OCI-LY7 (cell line): ENCODE measurements around the gene COPS3. TPM values are rescaled to one million over a fixed set of nuclear protein-coding genes. Genes with fewer than 3 reads are reported as not detected.

Experiments
- BruUV-seq: library from RNA; stranded (reverse); fragments of 400-500 nt; replicated peaks from 2 replicates; lab custom pipeline; 2021; lab: Mats Ljungman, UMichigan
- CTCF ChIA-PET: fragments of 300-600 bp; sonication (Branson Sonifier 250); formaldehyde crosslinking; loops from one replicate; lab custom pipeline; 2022; ENCODE audit warnings: antibody characterized with exemption; ENCODE audit not compliant: unreplicated experiment; lab: Charles Lee
- POLR2A ChIA-PET: fragments of 300-600 bp; sonication (Branson Sonifier 250); formaldehyde crosslinking; loops from one replicate; lab custom pipeline; 2022; ENCODE audit warnings: antibody characterized with exemption; lab: Charles Lee
- DNase-seq: peaks from one replicate; pipeline ENCODE4 v3.0.0-alpha.2; 2015; ENCODE audit warnings: low spot score
- H2AFZ ChIP-seq: fragments of 200-600 bp; sonication (generic), shearing (Covaris generic); 2 replicates; pipeline ENCODE4 v1.6.1; 2014; ENCODE audit warnings: mild to moderate bottlenecking, antibody characterized with exemption, low read length, moderate library complexity
- H3K27ac ChIP-seq: fragments of 200-600 bp; sonication (generic); 2 replicates; pipeline ENCODE4 v1.5.1; 2014; ENCODE audit warnings: mixed run types, low read depth, mild to moderate bottlenecking, moderate library complexity, low read length, inconsistent platforms; ENCODE audit not compliant: poor library complexity, severe bottlenecking
- H3K36me3 ChIP-seq: fragments of 200-600 bp; sonication (generic); 2 replicates; pipeline ENCODE4 v1.6.1; 2014; ENCODE audit warnings: mild to moderate bottlenecking, antibody characterized with exemption, low read length, moderate library complexity, mixed read lengths; ENCODE audit not compliant: insufficient read depth
- H3K4me1 ChIP-seq: fragments of 200-600 bp; sonication (generic); 2 replicates; pipeline ENCODE4 v1.5.1; 2014; ENCODE audit warnings: mild to moderate bottlenecking, low read length; ENCODE audit not compliant: insufficient read depth, poor library complexity, severe bottlenecking
- H3K4me2 ChIP-seq: fragments of 200-600 bp; sonication (generic); 2 replicates; pipeline ENCODE4 v1.6.1; 2014; ENCODE audit warnings: mild to moderate bottlenecking, low read length
- H3K4me3 ChIP-seq: fragments of 200-600 bp; sonication (generic); 2 replicates; pipeline ENCODE4 v1.5.1; 2014; ENCODE audit warnings: mild to moderate bottlenecking, low read depth, low read length; ENCODE audit not compliant: poor library complexity, severe bottlenecking
- H3K79me2 ChIP-seq: fragments of 200-600 bp; sonication (generic); 2 replicates; pipeline ENCODE4 v1.6.1; 2016; ENCODE audit warnings: low read depth, mild to moderate bottlenecking, low read length, moderate library complexity, mixed read lengths; ENCODE audit not compliant: insufficient read depth
- H3K9me2 ChIP-seq: fragments of 200-600 bp; sonication (generic); 2 replicates; pipeline ENCODE4 v1.6.1; 2016; ENCODE audit warnings: mild to moderate bottlenecking, low read length, mixed read lengths; ENCODE audit not compliant: insufficient read depth
- H3K9me3 ChIP-seq: fragments of 200-600 bp; sonication (generic); 2 replicates; pipeline ENCODE4 v1.6.1; 2014; ENCODE audit warnings: mild to moderate bottlenecking, mixed run types, low read length, mixed read lengths
- H4K20me1 ChIP-seq: fragments of 200-600 bp; sonication (generic); 2 replicates; pipeline ENCODE4 v1.6.1; 2014; ENCODE audit warnings: mild to moderate bottlenecking, antibody characterized with exemption, low read length, moderate library complexity, mixed read lengths; ENCODE audit not compliant: insufficient read depth
- CTCF ChIP-seq: fragments of 200-600 bp; sonication (generic); conservative IDR thresholded peaks from 2 replicates; pipeline ENCODE4 v1.5.1; 2014; ENCODE audit warnings: mild to moderate bottlenecking, antibody characterized with exemption, low read length, moderate library complexity, mixed read lengths
- EZH2phosphoT487 ChIP-seq: fragments of 200-600 bp; sonication (generic); IDR thresholded peaks from 2 replicates; pipeline ENCODE4 v1.6.1; 2018; ENCODE audit warnings: low read depth, borderline replicate concordance, mild to moderate bottlenecking, mixed run types, antibody characterized with exemption, low read length, moderate library complexity, mixed read lengths
- intact Hi-C: fragments of 100-400 bp; cut with micrococcal nuclease; formaldehyde crosslinking; loops from one replicate; pipeline ENCODE4 v1.10.0; 2022; ENCODE audit not compliant: unreplicated experiment
- total RNA-seq, 2 experiments: library from RNA; depleted of rRNA in 1 of 2; stranded (reverse); fragments of >200 nt in 1 of 2; shearing (Covaris generic) in 1 of 2; gene quantifications; 2 replicates each; pipeline ENCODE4 v1.2.3, GENCODE V29; 2014 to 2022

The COPS3 gene
- total RNA-seq, 2 experiments from 2014 or later = 83.9 to 113 TPM

DNA sequence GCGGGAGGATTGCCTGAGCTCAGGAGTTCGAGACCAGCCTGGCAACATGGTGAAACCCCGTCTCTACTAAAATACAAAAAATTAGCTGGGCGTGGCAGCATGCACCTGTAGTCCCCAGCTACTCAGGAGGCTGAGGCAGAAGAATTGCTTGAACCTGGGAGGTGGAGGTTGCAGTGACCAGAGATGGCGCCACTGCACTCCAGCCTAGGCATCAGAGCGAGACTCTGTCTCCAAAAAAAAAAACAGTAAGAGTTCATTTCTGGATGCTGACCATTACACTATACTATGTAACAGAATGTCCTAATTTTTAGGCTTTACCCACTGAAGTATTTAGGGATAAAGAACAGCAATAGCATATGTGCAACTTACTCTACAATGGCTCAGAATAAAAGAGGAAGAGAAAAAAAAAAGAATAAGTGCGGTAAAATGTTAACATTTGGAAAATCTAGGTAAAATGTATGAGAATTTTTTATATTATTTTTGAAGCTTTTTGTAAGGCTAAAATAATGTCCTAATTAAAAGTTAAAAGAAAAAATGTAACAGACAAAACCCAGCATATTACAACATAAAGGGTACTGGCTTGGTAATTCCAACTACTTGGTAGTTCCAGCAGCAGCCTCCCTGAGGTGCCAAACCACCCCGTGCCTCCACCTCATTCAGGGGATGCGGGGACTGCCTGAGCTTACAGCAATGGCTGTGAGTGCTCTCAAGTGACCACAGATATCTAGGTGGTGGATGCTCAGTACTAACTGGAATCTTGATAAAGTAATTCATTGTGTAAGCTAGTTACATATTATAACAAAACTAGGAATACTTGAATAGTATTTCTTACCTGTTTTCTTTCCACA is 10.9 kb downstream of the COPS3 start:
- BruUV-seq = no TSS peak
- peak; percentile 17 for DNase-seq
- POLR2A ChIA-PET = interaction anchor here (0.6 kb wide), 2 partner anchors 42 to 385 kb away, joined by 3 read pairs; no protein-coding TSS in a partner anchor

DNA sequence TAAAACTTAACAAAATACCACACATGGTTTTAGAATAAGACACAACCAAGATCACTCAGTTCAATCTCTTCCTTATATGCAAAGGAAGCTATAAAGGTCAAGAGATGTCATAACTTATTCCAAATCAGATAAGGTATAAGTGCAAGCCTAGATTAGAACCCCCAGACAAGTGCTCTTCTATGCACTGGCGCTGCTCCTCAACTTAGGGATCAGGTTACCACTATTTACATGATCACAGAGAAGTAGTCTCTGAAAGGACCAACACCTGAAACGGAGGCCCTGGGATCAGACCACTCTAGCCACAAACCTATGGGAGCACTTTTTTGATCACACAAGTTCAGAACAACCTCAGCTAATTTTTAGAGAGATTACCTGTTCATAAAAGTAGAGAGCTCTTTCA is 16.6 kb downstream of the COPS3 start:
- intact Hi-C loops = loop anchor here (10.0 kb wide), 1 partner anchor 50 kb away; no protein-coding TSS in a partner anchor
- H3K4me1 ChIP-seq = no peaks in the 10 kb centered on the region
- ChIA-PET POLR2A (no interaction called here), CTCF (no interaction called here)
- no peaks in the 10 kb centered on the region for H4K20me1 ChIP-seq
- no peaks in the 10 kb centered on the region for H3K9me2 ChIP-seq
- no peak for TF ChIP-seq CTCF
- no peak for TF ChIP-seq EZH2phosphoT487
- no peak overlapping the region for H3K4me2 ChIP-seq
- no peak overlapping the region for H3K27ac ChIP-seq
- no peak overlapping the region for H2AFZ ChIP-seq
- H3K79me2 ChIP-seq = no peaks in the 10 kb centered on the region
- peaks cover 94% of the 10 kb centered on the region for H3K36me3 ChIP-seq
- H3K9me3 ChIP-seq = no peaks in the 10 kb centered on the region
- BruUV-seq = no TSS peak
- H3K4me3 ChIP-seq = no peak overlapping the region
- no peak for DNase-seq

More for the DNA sequence above, 10.9 kb downstream of the COPS3 start:
- Histone ChIP-seq H2AFZ (no peak overlapping the region), H3K4me3 (no peak overlapping the region), H4K20me1 (peaks cover 8% of the 10 kb centered on the region; the same call in 1 of the 2 replicates), H3K4me1 (no peaks in the 10 kb centered on the region), H3K9me2 (no peaks in the 10 kb centered on the region), H3K27ac (no peak overlapping the region), H3K9me3 (no peaks in the 10 kb centered on the region), H3K79me2 (peaks cover 28% of the 10 kb centered on the region), H3K36me3 (peaks cover 96% of the 10 kb centered on the region), H3K4me2 (no peak overlapping the region)
- TF ChIP-seq EZH2phosphoT487 = no peak
- peak; percentile 75 for TF ChIP-seq CTCF
- CTCF ChIA-PET = interaction anchor here (0.6 kb wide), 1 partner anchor 96 kb away, joined by 3 read pairs; no protein-coding TSS in a partner anchor
- intact Hi-C loops = loop anchor here (10.0 kb wide), 1 partner anchor 45 kb away; no protein-coding TSS in a partner anchor

- intact Hi-C loops = no loop called here
- BruUV-seq = no TSS peak
- no peak overlapping the region for H3K4me2 ChIP-seq
- no peak overlapping the region for H2AFZ ChIP-seq
- POLR2A ChIA-PET = interaction anchor here (1.2 kb wide), 1 partner anchor 8 kb away, joined by 3 read pairs; no protein-coding TSS in a partner anchor
- no peak for DNase-seq
- TF ChIP-seq CTCF (no peak), EZH2phosphoT487 (no peak)
- no peaks in the 10 kb centered on the region for H3K9me2 ChIP-seq
- H3K36me3 ChIP-seq = peaks cover 89% of the 10 kb centered on the region
- no peak overlapping the region for H3K4me3 ChIP-seq
- H3K79me2 ChIP-seq = no peaks in the 10 kb centered on the region
- no peaks in the 10 kb centered on the region for H3K4me1 ChIP-seq
- CTCF ChIA-PET = no interaction called here
- H3K27ac ChIP-seq = no peak overlapping the region
- H4K20me1 ChIP-seq = no peaks in the 10 kb centered on the region
- H3K9me3 ChIP-seq = no peaks in the 10 kb centered on the region
These were observed 22.0 kb downstream of the COPS3 start for GRCh38 chr17:17258998-17259397.
